GM18520 (cell line): ENCODE measurements around the gene IKBKG.
"Not testable (repeated sequence)": the region's sequence is repeated elsewhere in the genome, so short reads cannot be mapped to it uniquely, and the experiment has no call there.

Experiments used
- ATAC-seq: cut with Tn5 transposase; IDR thresholded peaks from one replicate; pipeline ENCODE4 v1.9.1; 2021; ENCODE audit not compliant: unreplicated experiment

The IKBKG gene, protein sequence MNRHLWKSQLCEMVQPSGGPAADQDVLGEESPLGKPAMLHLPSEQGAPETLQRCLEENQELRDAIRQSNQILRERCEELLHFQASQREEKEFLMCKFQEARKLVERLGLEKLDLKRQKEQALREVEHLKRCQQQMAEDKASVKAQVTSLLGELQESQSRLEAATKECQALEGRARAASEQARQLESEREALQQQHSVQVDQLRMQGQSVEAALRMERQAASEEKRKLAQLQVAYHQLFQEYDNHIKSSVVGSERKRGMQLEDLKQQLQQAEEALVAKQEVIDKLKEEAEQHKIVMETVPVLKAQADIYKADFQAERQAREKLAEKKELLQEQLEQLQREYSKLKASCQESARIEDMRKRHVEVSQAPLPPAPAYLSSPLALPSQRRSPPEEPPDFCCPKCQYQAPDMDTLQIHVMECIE

DNA sequence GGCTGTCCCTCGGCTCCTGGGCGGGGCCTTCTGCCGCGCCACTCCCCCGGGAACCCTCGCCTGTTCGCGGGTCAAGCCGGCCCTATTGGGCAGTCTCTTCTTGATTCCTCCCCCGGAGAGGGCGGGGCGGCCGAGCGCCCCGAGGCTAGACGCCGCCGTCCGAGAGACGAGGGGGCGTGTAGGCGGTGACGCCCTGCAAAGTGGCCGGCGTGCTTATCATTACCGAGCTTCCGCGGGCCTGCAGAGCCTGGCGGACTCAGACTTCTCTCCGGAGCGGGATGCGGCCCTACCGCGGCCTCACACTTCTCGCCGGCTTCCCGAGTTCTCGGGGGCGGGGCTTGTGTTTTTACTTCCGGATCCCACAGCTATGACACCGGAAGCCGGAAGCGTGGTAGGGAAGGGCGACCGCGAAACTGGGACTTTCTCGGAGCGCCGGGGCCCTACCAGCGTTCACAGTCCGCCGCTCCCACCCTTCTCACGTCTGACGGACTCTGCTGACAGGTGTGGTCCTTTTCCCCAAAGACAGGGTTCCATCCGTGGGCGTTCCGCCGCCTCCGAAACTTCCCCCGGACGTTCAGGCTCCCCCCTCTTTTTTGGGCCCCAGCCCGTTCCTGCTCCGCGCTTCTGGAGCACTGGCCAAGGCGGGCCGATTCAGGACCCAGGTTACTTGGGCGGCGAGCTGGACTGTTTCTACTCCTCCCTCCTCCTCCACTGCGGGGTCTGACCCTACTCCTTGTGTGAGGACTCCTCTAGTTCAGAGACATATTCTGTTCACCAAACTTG is at the start of gene IKBKG:
IKBKG (plus strand) TSS at position 376 of the 783 bp plus-strand sequence. CDS start 4,383 bp downstream, outside the sequence.
- ATAC-seq, result peak; percentile 69

GRCh38 chrX:154501423-154501822 is 46.0 kb upstream of the IKBKG start:
- not testable (repeated sequence) for ATAC-seq

GRCh38 chrX:154502098-154502497 is 45.3 kb upstream of the IKBKG start:
- no peak for ATAC-seq

DNA sequence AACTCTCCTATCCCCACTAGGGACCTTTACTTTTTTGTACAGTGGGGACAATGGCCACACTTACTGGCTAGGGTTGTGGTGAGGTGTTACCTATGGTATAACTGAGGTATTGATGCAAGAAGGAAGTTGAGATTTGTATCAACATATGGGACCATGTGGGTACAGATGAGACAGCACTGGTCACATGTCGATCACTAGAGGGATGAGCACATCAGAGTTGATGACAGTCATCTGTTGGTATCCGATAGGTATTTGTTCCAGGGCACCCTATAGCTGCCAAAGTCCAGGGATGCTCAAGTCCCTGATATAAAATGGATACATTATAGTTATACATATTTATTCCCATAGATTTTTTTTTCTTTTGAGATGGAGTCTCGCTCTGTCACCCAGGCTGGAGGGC is 44.4 kb upstream of the IKBKG start:
- ATAC-seq, result no peak

- ATAC-seq, result no peak
Observed at GRCh38 chrX:154505734-154506133, 41.7 kb upstream of the IKBKG start.

DNA sequence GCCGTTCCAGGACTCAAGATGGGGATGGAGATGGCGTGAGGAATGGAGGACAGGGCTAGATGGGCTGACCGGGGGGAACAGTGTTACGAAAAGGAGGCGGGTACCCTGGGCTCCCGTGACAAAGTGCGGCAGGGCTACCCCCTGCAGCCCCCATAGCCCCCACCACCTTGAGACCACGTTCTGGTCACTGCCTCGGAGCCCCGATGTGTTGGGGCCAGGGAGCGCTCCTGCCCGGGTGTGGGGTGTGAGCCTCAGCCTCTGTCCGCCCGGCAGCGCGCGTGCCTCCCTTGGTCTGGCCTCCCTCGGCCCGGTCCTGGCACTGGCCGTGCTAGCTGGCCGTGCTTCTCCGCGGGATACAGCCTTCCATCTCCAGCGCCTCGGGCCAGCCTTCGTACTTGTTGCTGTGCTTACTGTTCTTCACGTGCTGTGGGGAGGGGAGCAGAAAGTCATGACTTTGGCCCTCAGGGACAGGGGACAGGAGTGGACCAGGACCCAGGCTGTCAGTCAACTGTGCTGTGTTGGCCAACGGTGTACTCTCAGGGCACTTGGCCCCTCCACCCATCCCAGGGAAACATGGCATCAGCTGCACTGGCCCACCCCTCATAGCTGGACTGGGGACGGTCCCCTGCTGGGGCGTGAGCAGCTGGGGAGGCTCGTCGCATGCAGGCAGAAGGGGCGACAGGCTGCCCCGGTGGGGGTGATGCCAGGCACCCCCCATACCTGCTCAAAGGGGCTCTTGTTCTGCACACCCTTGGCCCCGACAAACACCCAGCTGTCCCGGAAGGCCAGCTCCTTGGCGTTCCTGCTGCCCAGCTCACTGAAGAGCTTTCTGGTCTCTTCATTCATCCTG is 40.7 kb upstream of the IKBKG start:
- no peak for ATAC-seq

DNA sequence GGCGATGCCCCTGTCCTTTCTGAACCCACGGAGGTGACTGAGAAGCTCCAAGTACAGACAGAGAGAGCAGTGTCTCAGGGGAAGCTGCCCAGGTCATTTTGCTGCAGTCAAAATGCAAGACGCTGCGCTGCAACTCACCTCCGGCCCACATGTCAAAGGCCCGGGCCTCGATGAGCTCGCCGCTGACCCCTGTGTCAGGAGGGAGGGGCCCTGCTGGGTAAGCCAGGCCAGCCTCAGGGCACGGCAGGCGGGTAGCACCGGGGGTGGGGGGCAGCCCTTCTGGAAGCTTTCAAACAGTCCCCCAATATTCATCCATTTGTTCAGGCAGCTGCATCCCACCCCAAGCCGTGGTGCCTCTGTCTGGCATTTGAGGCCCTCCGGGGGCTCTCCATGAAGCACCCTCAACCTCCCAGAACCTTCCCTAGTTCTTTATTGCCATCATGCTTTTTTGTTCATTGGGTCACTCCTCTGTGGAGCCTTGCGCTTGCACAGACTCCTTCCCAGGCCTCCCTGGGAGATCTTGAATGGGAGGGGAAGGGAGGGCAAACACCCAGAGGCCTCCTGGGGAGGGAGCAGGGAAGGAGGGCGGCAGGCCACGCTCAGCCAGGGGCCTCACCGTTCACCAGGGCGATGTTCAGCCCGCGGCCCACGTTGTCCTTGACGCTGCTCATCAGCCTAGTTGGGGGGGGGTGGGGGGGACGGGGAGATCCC is 39.6 kb upstream of the IKBKG start:
- ATAC-seq, result no peak

GRCh38 chrX:154508384-154508745 is 39.1 kb upstream of the IKBKG start:
- no peak for ATAC-seq

DNA sequence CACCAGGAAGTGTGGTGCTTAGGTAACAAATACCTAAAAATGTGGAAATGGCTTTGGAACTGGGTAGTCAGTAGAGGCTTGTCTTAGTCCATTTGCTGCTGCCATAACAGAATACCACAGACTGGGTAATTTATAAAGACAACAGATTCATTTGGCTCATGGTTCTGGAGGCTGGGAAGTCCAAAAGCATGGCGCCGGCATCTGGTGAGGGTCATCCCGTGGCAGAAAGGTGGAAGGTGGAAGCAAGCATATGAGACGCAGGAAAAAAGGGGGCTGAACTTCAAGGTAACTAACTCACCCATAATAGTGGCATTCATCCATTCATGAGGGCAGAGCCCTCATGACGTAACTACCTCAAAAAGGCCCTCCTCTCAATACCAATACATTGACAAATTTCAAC is 38.0 kb upstream of the IKBKG start:
- ATAC-seq, result no peak

DNA sequence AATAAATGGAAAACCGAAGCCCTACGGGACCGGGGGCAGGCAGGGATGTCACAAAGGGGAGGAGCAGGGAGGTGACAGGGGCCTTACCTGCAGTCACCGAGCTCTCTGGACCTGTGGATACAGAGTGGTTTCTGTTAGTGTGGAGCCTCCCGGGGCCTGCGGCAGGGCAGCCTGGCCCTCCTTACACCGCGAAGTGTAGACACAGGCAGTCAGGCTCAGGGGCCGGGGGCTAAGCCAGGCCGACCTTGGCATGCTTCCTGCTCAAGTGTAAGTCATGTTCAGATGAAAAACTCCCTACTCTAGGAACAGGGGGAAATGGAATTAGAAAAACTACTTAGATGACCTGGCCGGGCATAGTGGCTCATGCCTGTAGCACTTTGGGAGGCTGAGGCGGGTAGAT is 35.7 kb upstream of the IKBKG start:
- ATAC-seq, result no peak

- no peak for ATAC-seq
Observed at GRCh38 chrX:154512879-154513553, 34.4 kb upstream of the IKBKG start.

- ATAC-seq, result no peak
Observed at GRCh38 chrX:154513716-154514115, 33.7 kb upstream of the IKBKG start.

DNA sequence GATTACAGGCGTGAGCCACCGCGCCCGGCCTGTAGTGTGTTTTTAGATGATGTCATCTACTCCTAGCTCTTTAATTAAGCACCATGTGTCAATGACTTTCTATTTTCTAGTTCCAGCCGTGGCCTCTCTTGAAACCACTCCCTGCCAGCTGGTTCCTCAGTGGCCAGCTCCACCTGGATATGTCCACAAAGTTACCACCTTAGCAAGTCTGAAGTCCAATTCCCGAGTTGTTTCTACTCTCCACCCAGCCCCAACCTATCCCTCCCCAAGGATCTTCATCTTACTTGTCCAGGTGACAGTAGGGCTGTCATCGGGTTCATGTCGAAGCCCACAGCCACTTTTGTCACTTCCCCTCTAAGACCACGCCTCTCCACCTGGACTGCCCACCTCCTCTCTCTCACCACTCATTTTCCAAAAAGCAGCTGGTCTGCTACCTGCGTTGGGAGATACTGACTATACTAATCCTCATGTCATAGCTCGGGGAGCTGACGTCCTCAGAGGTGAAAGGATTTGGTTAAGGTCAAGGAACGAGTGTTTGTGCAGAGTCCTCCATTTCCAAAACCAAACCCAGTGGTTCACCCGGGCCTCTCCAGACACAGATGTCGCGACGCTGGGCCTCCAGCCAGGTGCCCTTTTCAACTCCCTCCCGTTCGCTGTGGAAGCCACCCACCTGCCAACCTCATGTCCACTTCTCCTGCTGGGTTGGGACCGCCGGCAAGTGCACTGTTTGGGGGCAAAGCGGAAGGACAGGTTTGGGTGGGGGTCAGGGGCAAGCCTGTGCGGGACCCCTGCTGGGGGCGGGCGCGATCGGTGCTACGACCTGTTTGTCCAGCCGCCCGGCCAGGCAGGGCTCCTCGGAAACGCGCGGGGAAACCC is 32.1 kb upstream of the IKBKG start:
- no peak for ATAC-seq

- ATAC-seq, result peak; percentile 92
Observed at GRCh38 chrX:154515966-154516655, 31.3 kb upstream of the IKBKG start, which contains the start of gene FAM3A. Gene FAM3A (minus strand): TSS chrX:154516232. CDS start chrX:154515772, 460 bp downstream.

GRCh38 chrX:154516656-154517100 is 30.7 kb upstream of the IKBKG start:
- peak; percentile 3 for ATAC-seq

DNA sequence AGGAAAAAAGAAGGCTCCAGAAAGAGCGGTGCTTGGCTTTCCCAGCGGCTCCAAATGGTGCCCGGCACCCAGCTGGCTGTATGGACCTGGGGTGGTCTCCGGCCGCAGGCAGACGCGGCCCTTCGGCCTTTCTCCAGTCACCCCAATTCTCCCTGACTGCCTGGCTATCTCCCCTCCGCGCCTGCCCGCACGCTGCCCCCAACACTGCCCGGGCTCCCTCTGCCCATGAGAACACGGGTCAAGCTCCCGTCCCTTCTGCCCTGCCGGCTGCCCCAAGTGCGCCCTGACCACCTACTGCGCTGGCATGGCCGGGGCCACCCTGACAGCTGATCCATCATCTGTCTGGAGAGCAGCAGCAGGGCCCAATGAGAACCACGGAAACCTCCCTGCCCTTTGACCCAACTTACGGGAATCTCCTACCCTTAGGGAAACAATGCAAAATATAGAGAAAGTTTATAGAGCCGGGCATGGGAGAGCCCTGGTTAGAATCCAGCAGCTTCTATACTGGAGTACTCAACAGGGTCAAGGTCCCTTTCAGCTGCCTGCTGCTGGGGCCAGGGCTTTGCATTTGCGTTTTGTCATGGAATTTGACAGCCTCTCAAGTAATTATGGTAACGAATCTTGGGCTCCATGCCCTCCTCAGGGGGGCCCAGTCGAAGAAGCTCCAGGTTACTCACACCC is 30.2 kb upstream of the IKBKG start:
- no peak for ATAC-seq

DNA sequence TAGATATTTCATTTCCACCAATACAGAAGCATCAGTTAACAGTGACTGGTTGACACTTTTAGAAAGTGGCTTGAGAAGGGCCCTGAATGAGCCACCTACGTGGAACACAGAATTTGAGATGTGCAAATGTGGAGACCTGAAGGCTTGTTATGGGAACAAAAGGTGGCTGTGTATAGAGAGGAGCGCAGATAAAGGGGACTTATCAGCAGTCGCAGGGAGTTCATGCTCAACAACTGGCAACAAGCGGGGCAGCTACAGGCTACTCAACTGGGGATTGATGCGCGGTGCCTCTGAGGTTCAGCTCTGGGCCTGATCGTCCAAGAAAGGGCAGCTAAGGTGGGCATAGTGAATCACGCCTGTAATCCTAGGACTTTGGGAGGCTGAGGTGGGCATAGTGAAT is 28.0 kb upstream of the IKBKG start:
- ATAC-seq, result no peak
